Measurements from ENCODE around the gene NEDD4. TPM values are rescaled to one million over a fixed set of nuclear protein-coding genes. Genes with fewer than 3 reads are reported as not detected.
A peak's percentile ranks its signal among the peaks of the same experiment; 100 is the strongest.
"Not testable (repeated sequence)": the region's sequence is repeated elsewhere in the genome, so short reads cannot be mapped to it uniquely, and the experiment has no call there.

Gene NEDD4
- total RNA-seq: 25.1 TPM

GRCh38 chr15:55993111-55993803 is at the start of gene NEDD4:
TSS of gene NEDD4 (minus strand) at chr15:55993612. CDS start at chr15:55993555, 57 bp downstream.
- ATAC-seq (peak; percentile 98), DNase-seq (ENCODE audit: low spot score) (peak; percentile 89)
- intact Hi-C loops (cut with DNase I): no loop called here

GRCh38 chr15:56042498-56042897 is 49.1 kb upstream of the NEDD4 start:
- no peak for ATAC-seq
- no peak for DNase-seq (ENCODE audit: low spot score)
- intact Hi-C loops (cut with DNase I): loop anchor here (5.0 kb wide), 1 partner anchor 75 kb away; no protein-coding TSS in a partner anchor

GRCh38 chr15:56042031-56042430 is 48.6 kb upstream of the NEDD4 start:
- DNase-seq (ENCODE audit: low spot score) (no peak), ATAC-seq (no peak)
- intact Hi-C loops (cut with DNase I): loop anchor here (5.0 kb wide), 1 partner anchor 75 kb away; no protein-coding TSS in a partner anchor

DNA sequence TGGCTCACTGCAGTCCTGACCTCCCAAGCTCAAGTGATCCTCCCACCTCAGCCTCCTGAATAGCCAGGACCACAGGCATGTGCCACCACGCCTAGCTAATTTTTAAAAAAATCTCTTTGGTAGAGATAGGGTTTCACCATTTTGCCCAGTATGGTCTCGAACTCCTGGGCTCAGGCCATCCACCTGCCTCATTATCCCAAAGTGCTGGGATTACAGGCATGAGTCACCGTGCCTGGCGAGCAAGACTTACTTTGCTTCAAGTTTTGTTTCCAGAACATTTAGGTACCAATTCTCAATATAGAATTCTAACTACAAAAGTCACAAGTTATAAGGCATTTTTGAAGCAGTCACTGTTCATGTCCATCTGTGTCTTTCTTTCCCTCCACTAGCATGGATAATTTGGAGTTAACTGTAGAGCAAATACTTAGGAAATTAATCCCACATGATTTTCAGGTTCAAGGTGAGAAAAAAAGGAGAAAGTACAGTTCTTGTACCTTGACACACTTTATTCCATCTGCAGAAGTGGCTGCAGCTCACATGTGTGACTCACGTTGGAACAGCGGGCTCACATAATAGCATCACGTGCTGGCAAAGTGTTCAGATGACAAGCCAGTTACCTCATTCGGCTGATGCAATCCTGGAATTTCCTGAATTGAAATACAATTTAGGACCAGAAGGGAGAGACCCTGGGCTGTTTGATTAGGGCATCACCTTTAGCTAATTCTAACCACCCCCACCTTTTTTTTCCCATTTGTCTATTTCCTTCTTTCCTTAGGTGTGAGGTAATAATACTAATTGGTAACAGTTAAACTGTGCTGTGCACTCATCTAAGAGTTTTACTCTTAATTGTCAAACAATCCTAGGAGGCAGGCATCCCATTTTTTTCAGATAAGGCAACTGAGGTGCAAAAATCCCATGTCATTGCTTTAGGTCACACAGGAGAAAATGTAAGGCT is 46.9 kb upstream of the NEDD4 start:
- intact Hi-C loops (cut with DNase I): loop anchor here (5.0 kb wide), 1 partner anchor 77 kb away; no protein-coding TSS in a partner anchor
- peak; percentile 91 for ATAC-seq
- peak; percentile 66 for DNase-seq (ENCODE audit: low spot score)

DNA sequence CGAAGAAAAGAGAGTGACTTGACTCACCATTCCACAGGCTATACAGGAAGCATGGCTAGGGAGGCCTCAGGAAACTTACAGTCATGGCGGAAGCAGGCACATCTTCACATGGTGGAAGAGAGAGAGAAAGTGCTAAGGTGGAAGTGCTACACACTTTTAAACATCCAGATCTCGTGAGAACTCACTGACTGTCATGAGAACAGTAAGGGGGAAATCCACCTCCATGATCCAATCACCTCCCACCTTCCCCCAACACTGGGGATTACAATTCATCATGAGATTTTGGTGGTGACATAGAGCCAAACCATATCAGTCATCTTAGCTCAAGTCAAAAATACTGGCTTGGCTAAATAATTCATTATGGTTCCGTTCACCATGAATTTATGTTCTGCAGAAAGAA is 45.3 kb upstream of the NEDD4 start:
- DNase-seq (ENCODE audit: low spot score) (no peak), ATAC-seq (no peak)
- intact Hi-C loops (cut with DNase I): no loop called here

GRCh38 chr15:56038015-56038414 is 44.6 kb upstream of the NEDD4 start:
- intact Hi-C loops (cut with DNase I): no loop called here
- DNase-seq (ENCODE audit: low spot score): no peak
- ATAC-seq: no peak

DNA sequence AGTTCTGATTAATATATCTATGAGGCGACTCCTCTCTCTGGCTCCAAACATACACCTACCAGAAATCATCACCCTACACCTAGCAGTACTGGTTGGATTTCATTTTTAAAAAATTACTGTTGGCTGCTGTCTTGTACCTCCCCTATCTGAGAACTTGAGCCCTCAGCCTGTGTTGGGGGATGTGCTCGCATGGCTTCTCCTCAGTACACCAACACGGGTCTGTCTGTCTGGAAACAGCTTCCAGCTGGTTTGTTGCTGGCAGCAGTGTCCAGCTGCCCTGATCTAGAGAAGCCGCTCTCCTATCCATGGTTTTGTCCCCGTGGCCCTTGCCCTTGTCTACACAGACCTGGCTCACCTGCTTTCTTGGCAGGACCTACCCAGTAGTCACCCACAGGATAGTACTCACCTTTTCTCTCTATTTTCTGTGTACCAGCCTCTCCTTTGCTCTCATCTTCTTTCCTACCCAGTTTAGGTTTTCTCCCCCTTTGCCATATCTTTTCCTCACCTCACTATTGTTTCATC is 43.2 kb upstream of the NEDD4 start:
- DNase-seq (ENCODE audit: low spot score) (no peak), ATAC-seq (no peak)
- intact Hi-C loops (cut with DNase I): no loop called here

- ATAC-seq (no peak), DNase-seq (ENCODE audit: low spot score) (no peak)
- intact Hi-C loops (cut with DNase I): no loop called here
Measured at GRCh38 chr15:56035166-56035565, 41.8 kb upstream of the NEDD4 start.

GRCh38 chr15:56034514-56034913 is 41.1 kb upstream of the NEDD4 start:
- no peak for DNase-seq (ENCODE audit: low spot score)

GRCh38 chr15:56032373-56032772 is 39.0 kb upstream of the NEDD4 start:
- ATAC-seq: no peak
- intact Hi-C loops (cut with DNase I): no loop called here

More at GRCh38 chr15:56034514-56034913, 41.1 kb upstream of the NEDD4 start:
- intact Hi-C loops (cut with DNase I): no loop called here
- no peak for ATAC-seq

DNA sequence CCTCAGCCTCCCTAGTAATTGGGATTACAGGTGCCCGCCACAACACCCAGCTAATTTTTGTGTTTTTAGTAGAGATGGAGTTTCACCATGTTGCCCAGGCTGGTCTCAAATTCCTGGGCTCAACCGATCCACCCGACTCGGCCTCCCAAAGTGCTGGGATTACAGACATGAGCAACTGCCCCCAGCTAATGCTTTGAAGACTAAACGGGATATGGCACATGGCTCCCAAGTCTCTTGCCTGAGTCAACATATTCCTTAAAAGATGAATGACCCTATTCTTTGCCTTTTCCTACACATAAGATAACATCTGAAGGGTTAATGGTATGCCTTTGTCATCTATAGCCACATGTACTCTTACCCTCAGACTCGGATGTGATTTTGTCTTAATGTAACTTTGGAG is 38.4 kb upstream of the NEDD4 start:
- intact Hi-C loops (cut with DNase I): no loop called here
- ATAC-seq (no peak), DNase-seq (ENCODE audit: low spot score) (no peak)

More at GRCh38 chr15:56032373-56032772, 39.0 kb upstream of the NEDD4 start:
- DNase-seq (ENCODE audit: low spot score): no peak

DNA sequence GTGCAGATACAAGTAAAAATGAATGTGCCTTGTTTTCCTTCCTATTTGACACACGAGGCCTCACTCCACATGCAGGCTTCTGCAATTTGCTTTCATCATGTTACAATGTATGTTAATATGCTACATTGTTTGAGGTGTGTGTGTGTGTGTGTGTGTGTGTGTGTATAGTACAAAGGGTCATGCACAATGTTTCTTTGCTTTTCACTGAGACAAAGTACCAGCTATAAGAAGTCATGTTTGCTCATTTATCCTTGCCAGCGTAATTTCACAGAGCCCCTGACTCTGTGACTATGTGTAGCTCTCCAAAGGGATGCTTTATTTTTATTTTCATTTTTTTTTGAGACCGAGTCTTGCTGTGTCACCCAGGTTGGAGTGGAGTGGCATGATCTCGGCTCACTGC is 38.0 kb upstream of the NEDD4 start:
- DNase-seq (ENCODE audit: low spot score) (no peak), ATAC-seq (no peak)
- intact Hi-C loops (cut with DNase I): no loop called here

GRCh38 chr15:56028430-56028829 is 35.0 kb upstream of the NEDD4 start:
- ATAC-seq (no peak), DNase-seq (ENCODE audit: low spot score) (no peak)
- intact Hi-C loops (cut with DNase I): no loop called here

DNA sequence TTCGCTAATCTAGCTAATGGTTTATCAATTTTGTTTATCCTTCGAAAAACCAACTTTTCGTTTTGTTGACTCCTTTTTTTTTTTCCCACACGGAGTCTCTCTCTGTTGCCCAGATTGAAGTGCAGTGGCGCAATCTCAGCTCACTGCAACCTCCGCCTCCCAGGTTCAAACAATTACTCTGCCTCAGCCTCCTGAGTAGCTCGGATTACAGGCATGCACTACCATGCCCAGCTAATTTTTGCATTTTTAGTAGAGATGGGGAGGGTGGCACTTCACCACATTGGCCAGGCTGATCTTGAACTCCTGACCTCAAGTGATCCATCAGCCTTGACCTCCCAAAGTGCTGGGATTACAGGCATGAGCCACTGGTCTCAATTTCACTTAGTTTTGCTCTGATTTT is 29.7 kb upstream of the NEDD4 start:
- intact Hi-C loops (cut with DNase I); DNase-seq (ENCODE audit: low spot score); ATAC-seq: not testable (repeated sequence)

DNA sequence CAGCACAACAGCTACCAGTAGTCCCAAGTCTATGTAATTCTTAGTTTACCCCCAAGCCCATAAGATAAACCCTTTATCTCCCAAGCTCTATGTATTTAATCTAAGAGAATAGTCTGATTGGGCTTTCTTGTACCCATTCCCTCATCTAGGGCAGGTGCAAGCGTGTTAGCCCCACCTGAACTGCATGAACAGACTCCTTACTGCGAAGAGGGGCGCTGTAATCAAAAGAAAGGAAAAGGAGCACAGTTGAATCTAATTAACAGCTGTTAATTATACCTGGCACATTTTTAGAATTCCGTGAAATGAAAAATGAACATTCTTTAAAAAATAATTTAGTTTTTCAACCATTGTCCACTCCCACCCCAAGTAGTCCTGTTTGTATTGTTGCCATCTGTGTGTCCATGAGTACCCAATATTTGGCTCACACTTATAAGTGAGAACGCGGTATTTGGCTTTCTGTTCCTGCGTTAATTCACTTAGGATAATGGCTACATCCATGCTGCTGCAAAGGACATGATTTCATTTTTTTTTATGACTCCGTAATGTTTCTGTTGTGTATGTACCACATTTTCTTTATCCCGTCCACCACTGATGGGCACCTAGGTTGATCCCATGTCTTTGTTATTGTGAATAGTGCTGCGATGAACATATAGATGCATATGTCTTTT is 26.5 kb upstream of the NEDD4 start:
- ATAC-seq: no peak

GRCh38 chr15:56019060-56019793 is 25.8 kb upstream of the NEDD4 start:
- no peak for ATAC-seq
- intact Hi-C loops (cut with DNase I): no loop called here

More for the DNA sequence above, 26.5 kb upstream of the NEDD4 start:
- DNase-seq (ENCODE audit: low spot score): no peak
- intact Hi-C loops (cut with DNase I): no loop called here

DNA sequence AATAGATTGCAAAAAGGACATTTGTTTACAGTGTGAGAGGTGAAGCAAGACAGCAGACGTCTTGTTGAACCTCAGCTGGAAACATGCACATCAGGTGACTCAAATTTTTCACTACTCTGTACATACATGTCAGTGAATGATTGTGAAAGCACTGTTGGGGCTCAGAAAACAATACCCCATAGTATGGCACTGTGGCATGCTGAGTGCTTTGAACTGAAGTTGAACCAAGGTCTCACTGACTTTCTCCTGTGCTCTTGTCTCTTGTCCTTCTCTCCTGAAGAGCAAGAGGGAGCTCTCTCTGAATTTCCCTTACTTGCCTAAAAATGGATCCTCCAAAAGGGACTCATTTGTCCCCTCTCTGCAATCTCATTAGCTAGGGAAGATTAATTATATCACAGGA is 24.5 kb upstream of the NEDD4 start:
- intact Hi-C loops (cut with DNase I): no loop called here
- DNase-seq (ENCODE audit: low spot score) (no peak), ATAC-seq (no peak)

More at GRCh38 chr15:56019060-56019793, 25.8 kb upstream of the NEDD4 start:
- DNase-seq (ENCODE audit: low spot score): no peak

- no peak for DNase-seq (ENCODE audit: low spot score)
- intact Hi-C loops (cut with DNase I): no loop called here
Measured at GRCh38 chr15:56017511-56017910, 24.1 kb upstream of the NEDD4 start.

More at GRCh38 chr15:56017511-56017910, 24.1 kb upstream of the NEDD4 start:
- no peak for ATAC-seq
